Mesenchymal stem cell (in vitro differentiated cells and primary cell): Measurements from ENCODE around the gene ADARB2.

Source experiments
- DNase-seq: peaks from one replicate; pipeline ENCODE4 v3.0.0-alpha.2; 2013
- H2AFZ ChIP-seq: one replicate; pipeline ENCODE4 v1.6.1; 2013; ENCODE audit warnings: low read depth, mild to moderate bottlenecking, control low read depth, inconsistent platforms, low read length, moderate library complexity
- H2AK5ac ChIP-seq: 2 replicates; pipeline ENCODE4 v1.6.1; 2013; ENCODE audit warnings: low read length, moderate library complexity, mild to moderate bottlenecking, inconsistent platforms; ENCODE audit not compliant: severe bottlenecking
- H2BK120ac ChIP-seq: one replicate; pipeline ENCODE4 v1.6.1; 2013; ENCODE audit warnings: low read depth, mild to moderate bottlenecking, inconsistent platforms, low read length, moderate library complexity
- H2BK12ac ChIP-seq, 2 experiments: one replicate each; pipeline ENCODE4 v1.6.1; 2013; ENCODE audit warnings: inconsistent platforms in 2 of 2, low read length in 2 of 2, mild to moderate bottlenecking in 2 of 2, moderate library complexity in 2 of 2, control low read depth in 1 of 2
- H2BK15ac ChIP-seq: one replicate; pipeline ENCODE4 v1.6.1; 2013; ENCODE audit warnings: mild to moderate bottlenecking, low read depth, inconsistent platforms; ENCODE audit not compliant: poor library complexity, severe bottlenecking
- H2BK5ac ChIP-seq: 2 replicates; pipeline ENCODE4 v1.6.1; 2013; ENCODE audit warnings: low read depth, mild to moderate bottlenecking, low read length, control low read depth, inconsistent platforms; ENCODE audit not compliant: poor library complexity, severe bottlenecking
- H3K14ac ChIP-seq, 2 experiments: one replicate each; pipeline ENCODE4 v1.6.1; 2013; ENCODE audit warnings: inconsistent platforms in 2 of 2, low read length in 2 of 2, control low read depth in 1 of 2, mild to moderate bottlenecking in 1 of 2, moderate library complexity in 1 of 2
- H3K18ac ChIP-seq, 2 experiments: one replicate each; pipeline ENCODE4 v1.6.1; 2013; ENCODE audit warnings: inconsistent platforms in 2 of 2, low read length in 2 of 2, control low read depth in 1 of 2, low read depth in 1 of 2, mild to moderate bottlenecking in 1 of 2
- H3K23ac ChIP-seq, 2 experiments: one replicate each; pipeline ENCODE4 v1.6.1; 2013; ENCODE audit warnings: inconsistent platforms in 2 of 2, low read length in 2 of 2, mild to moderate bottlenecking in 2 of 2, moderate library complexity in 2 of 2, control low read depth in 1 of 2
- H3K27ac ChIP-seq: 2 replicates; pipeline ENCODE4 v1.5.1; 2013; ENCODE audit warnings: mild to moderate bottlenecking, moderate library complexity, low read length, control low read depth, inconsistent platforms; ENCODE audit not compliant: poor library complexity, severe bottlenecking
- H3K27me3 ChIP-seq, 2 experiments: 2 replicates each; pipeline versions ENCODE4 v1.6.1 to v1.7.0; 2013; ENCODE audit warnings: low read length in 2 of 2, mild to moderate bottlenecking in 2 of 2, moderate library complexity in 2 of 2, control low read depth in 1 of 2, inconsistent platforms in 1 of 2; ENCODE audit not compliant: control insufficient read depth in 1 of 2, insufficient read depth in 1 of 2
- H3K36me3 ChIP-seq, 2 experiments: 2 replicates each; pipeline versions ENCODE4 v1.6.1 to v1.7.0; 2013; ENCODE audit warnings: low read length in 2 of 2, control low read depth in 1 of 2, inconsistent platforms in 1 of 2, low read depth in 1 of 2, mild to moderate bottlenecking in 1 of 2; ENCODE audit not compliant: insufficient read depth in 2 of 2, control insufficient read depth in 1 of 2
- H3K4ac ChIP-seq, 2 experiments: one replicate each; pipeline ENCODE4 v1.6.1; 2013; ENCODE audit warnings: inconsistent platforms in 2 of 2, low read length in 2 of 2, mild to moderate bottlenecking in 2 of 2, moderate library complexity in 2 of 2, control low read depth in 1 of 2, low read depth in 1 of 2
- H3K4me1 ChIP-seq: 2 replicates; pipeline ENCODE4 v1.6.1; 2013; ENCODE audit warnings: low read depth, low read length, control low read depth; ENCODE audit not compliant: control insufficient read depth, insufficient read depth
- H3K4me2 ChIP-seq: 2 replicates; pipeline ENCODE4 v1.6.1; 2013; ENCODE audit warnings: low read length, mild to moderate bottlenecking, inconsistent platforms; ENCODE audit not compliant: poor library complexity, severe bottlenecking
- H3K4me3 ChIP-seq, 2 experiments: 2 replicates each; pipeline versions ENCODE4 v1.5.1 to v1.7.0; 2013; ENCODE audit warnings: low read length in 2 of 2, mild to moderate bottlenecking in 2 of 2, control low read depth in 1 of 2, low read depth in 1 of 2; ENCODE audit not compliant: insufficient read depth in 1 of 2
- H3K79me1 ChIP-seq: replicated peaks from 2 replicates; pipeline ENCODE4 v1.6.1; 2013; ENCODE audit warnings: mild to moderate bottlenecking, control low read depth, low read length, inconsistent platforms; ENCODE audit not compliant: poor library complexity, severe bottlenecking
- H3K9ac ChIP-seq: 2 replicates; pipeline ENCODE4 v1.7.0; 2013; ENCODE audit warnings: mild to moderate bottlenecking, low read length, moderate library complexity
- H3K9me3 ChIP-seq: 2 replicates; pipeline ENCODE4 v1.7.0; 2013; ENCODE audit warnings: mild to moderate bottlenecking, low read length; ENCODE audit not compliant: control insufficient read depth
- H4K8ac ChIP-seq: one replicate; pipeline ENCODE4 v1.6.1; 2013; ENCODE audit warnings: inconsistent platforms, mild to moderate bottlenecking, low read length, moderate library complexity
- H4K91ac ChIP-seq: one replicate; pipeline ENCODE4 v1.6.1; 2013; ENCODE audit warnings: mild to moderate bottlenecking, low read length, inconsistent platforms
- WGBS: methylation state at CpG from one replicate; pipeline ENCODE4 v1.1.7; 2013; ENCODE audit warnings: mixed read lengths; 5-methylcytosine and 5-hydroxymethylcytosine counted together

ADARB2 gene

GRCh38 chr10:1203704-1204103 lies 533.6 kb downstream of the ADARB2 start:
- WGBS, result 73% methylated on average over 10 of the region's 10 CpGs

GRCh38 chr10:1203216-1203615 lies 534.1 kb downstream of the ADARB2 start:
- 80% methylated on average over 13 of the region's 13 CpGs for WGBS
- Histone ChIP-seq H2BK15ac (no peak overlapping the region), H3K4me3 (no peak overlapping the region), H3K36me3 (no peaks in the 10 kb centered on the region), H2BK12ac (no peak overlapping the region), H3K4me2 (no peak overlapping the region), H3K27me3 (peaks cover 3 to 12% of the 10 kb centered on the region in 2 experiments), H3K9me3 (no peaks in the 10 kb centered on the region), H3K14ac (no peak overlapping the region), H3K18ac (no peak overlapping the region), H3K79me1 (no peaks in the 10 kb centered on the region), H4K91ac (no peak overlapping the region), H3K4me1 (peaks cover 6% of the 10 kb centered on the region), H2AK5ac (no peak overlapping the region), H3K23ac (no peak overlapping the region), H2AFZ (no peak overlapping the region), H3K4ac (no peak overlapping the region), H3K27ac (no peak overlapping the region), H4K8ac (no peak overlapping the region), H2BK5ac (no peak overlapping the region), H2BK120ac (no peak overlapping the region), H3K9ac (no peak overlapping the region)
- DNase-seq, result no peak

More at GRCh38 chr10:1203704-1204103, 533.6 kb downstream of the ADARB2 start:
- no peak for DNase-seq
- no peaks in the 10 kb centered on the region for H3K9me3 ChIP-seq
- H2AFZ ChIP-seq, result no peak overlapping the region
- no peak overlapping the region for H3K23ac ChIP-seq
- no peak overlapping the region for H3K9ac ChIP-seq
- H4K91ac ChIP-seq, result no peak overlapping the region
- H3K27me3 ChIP-seq, result peaks cover 2 to 7% of the 10 kb centered on the region in 2 experiments
- no peak overlapping the region for H2BK5ac ChIP-seq
- no peak overlapping the region for H2BK120ac ChIP-seq
- H3K4ac ChIP-seq, result no peak overlapping the region
- H2BK12ac ChIP-seq, result no peak overlapping the region
- H2AK5ac ChIP-seq, result no peak overlapping the region
- H3K27ac ChIP-seq, result no peak overlapping the region
- no peak overlapping the region for H2BK15ac ChIP-seq
- no peaks in the 10 kb centered on the region for H3K36me3 ChIP-seq
- H4K8ac ChIP-seq, result no peak overlapping the region
- no peak overlapping the region for H3K4me2 ChIP-seq
- H3K4me1 ChIP-seq, result peaks cover 5% of the 10 kb centered on the region
- H3K79me1 ChIP-seq, result no peaks in the 10 kb centered on the region
- H3K18ac ChIP-seq, result no peak overlapping the region
- no peak overlapping the region for H3K14ac ChIP-seq
- no peak overlapping the region for H3K4me3 ChIP-seq

- Histone ChIP-seq H2BK5ac (no peak overlapping the region), H3K36me3 (no peaks in the 10 kb centered on the region), H3K18ac (no peak overlapping the region), H3K4me1 (peaks cover 6% of the 10 kb centered on the region), H3K27ac (no peak overlapping the region), H3K9me3 (no peaks in the 10 kb centered on the region), H4K8ac (no peak overlapping the region), H3K4ac (no peak overlapping the region), H3K4me2 (no peak overlapping the region), H3K79me1 (no peaks in the 10 kb centered on the region), H2AK5ac (no peak overlapping the region), H2AFZ (no peak overlapping the region), H3K14ac (no peak overlapping the region), H2BK120ac (no peak overlapping the region), H2BK15ac (no peak overlapping the region), H2BK12ac (no peak overlapping the region), H3K9ac (no peak overlapping the region), H4K91ac (no peak overlapping the region), H3K23ac (no peak overlapping the region), H3K4me3 (no peak overlapping the region), H3K27me3 (peaks cover 3 to 20% of the 10 kb centered on the region in 2 experiments)
- no peak for DNase-seq
- WGBS, result 83% methylated on average over 11 of the region's 11 CpGs
Observed at GRCh38 chr10:1202343-1202742, 535.0 kb downstream of the ADARB2 start.

- Histone ChIP-seq H3K4me3 (no peak overlapping the region), H3K14ac (no peak overlapping the region), H2BK120ac (no peak overlapping the region), H3K36me3 (no peaks in the 10 kb centered on the region), H2BK12ac (no peak overlapping the region), H3K9ac (no peak overlapping the region), H3K27me3 (peaks cover 3 to 25% of the 10 kb centered on the region in 2 experiments), H4K8ac (no peak overlapping the region), H3K23ac (no peak overlapping the region), H2AFZ (no peak overlapping the region), H3K4me1 (peaks cover 6% of the 10 kb centered on the region), H2BK5ac (no peak overlapping the region), H3K4me2 (no peak overlapping the region), H2BK15ac (no peak overlapping the region), H3K9me3 (no peaks in the 10 kb centered on the region), H4K91ac (no peak overlapping the region), H3K18ac (no peak overlapping the region), H3K79me1 (no peaks in the 10 kb centered on the region), H2AK5ac (no peak overlapping the region), H3K4ac (no peak overlapping the region), H3K27ac (no peak overlapping the region)
- DNase-seq, result no peak
- WGBS, result 88% methylated on average over 25 of the region's 27 CpGs
Observed at GRCh38 chr10:1200866-1201807, 536.2 kb downstream of the ADARB2 start.
